A549 (cell line): ENCODE measurements around the gene GRPR. TPM values are rescaled to one million over a fixed set of nuclear protein-coding genes. Genes with fewer than 3 reads are reported as not detected.
A peak's percentile ranks its signal among the peaks of the same experiment; 100 is the strongest.

ENCODE experiments used
- ATAC-seq, 2 experiments: fragments of 200-7000 bp in 1 of 2; fragments of >200 bp in 1 of 2; cut with Nextera tagmentation in 1 of 2; cut with Tn5 transposase in 1 of 2; 3 replicates each; pipeline versions ENCODE4 v1.8.0 to v1.9.1; 2018 to 2020; ENCODE audit warnings: mild to moderate bottlenecking in 1 of 2, moderate library complexity in 1 of 2
- CTCF ChIA-PET: fragments of 300-600 bp; sonication (Branson Sonifier 250); formaldehyde crosslinking; extraction: SDS; loops from one replicate; lab custom pipeline; 2021; ENCODE audit warnings: antibody characterized with exemption, inconsistent platforms; lab: Yijun Ruan, JAX
- POLR2A ChIA-PET: fragments of 350-600 bp; formaldehyde crosslinking; extraction: SDS; loops from one replicate; lab custom pipeline; 2021; ENCODE audit warnings: antibody characterized with exemption, inconsistent platforms; lab: Yijun Ruan, JAX
- DNase-seq, 2 experiments: peaks; one replicate each; pipeline versions ENCODE4 v3.0.0 to v3.0.0-alpha.2; 2011 to 2016; ENCODE audit warnings: low read depth in 1 of 2, low spot score in 1 of 2
- FAIRE-seq: peaks from 2 replicates; lab custom pipeline; 2011; peaks lifted over from hg19 to GRCh38; lab: Jason Lieb, UNC
- H3K27ac ChIP-seq, 2 experiments: fragments of >200 bp; sonication (Bioruptor Twin); formaldehyde crosslinking; 3 replicates each; pipeline ENCODE4 v1.5.1; 2016 to 2017
- H3K4me1 ChIP-seq: fragments of >200 bp; sonication (Bioruptor Twin); formaldehyde crosslinking; 3 replicates; pipeline ENCODE4 v1.6.1; 2016
- H3K4me2 ChIP-seq: fragments of >200 bp; sonication (Bioruptor Twin); formaldehyde crosslinking; 3 replicates; pipeline ENCODE4 v1.6.1; 2016
- H3K4me3 ChIP-seq: fragments of >200 bp; sonication (Bioruptor Twin); formaldehyde crosslinking; 3 replicates; pipeline ENCODE4 v1.5.1; 2016
- H3K9me3 ChIP-seq: fragments of >200 bp; sonication (Bioruptor Twin); formaldehyde crosslinking; 3 replicates; pipeline ENCODE4 v1.6.1; 2016
- ATOH8 ChIP-seq: fragments of 250-450 bp; sonication (Bioruptor Pico); IDR thresholded peaks from 2 replicates; pipeline ENCODE4 v1.5.0; 2020; ENCODE audit warnings: low read depth, mild to moderate bottlenecking, moderate library complexity
- BCL3 ChIP-seq: fragments of >200 bp; sonication (Bioruptor Twin); formaldehyde crosslinking; IDR thresholded peaks from 3 replicates; pipeline ENCODE4 v1.6.1; 2016
- CBX2 ChIP-seq: fragments of 200-600 bp; sonication (generic); IDR thresholded peaks from 2 replicates; pipeline ENCODE4 v1.6.1; 2016; ENCODE audit warnings: low read depth, mild to moderate bottlenecking, borderline replicate concordance
- E2F6 ChIP-seq: IDR thresholded peaks from 2 replicates; pipeline ENCODE4 v1.6.1; 2012; ENCODE audit warnings: low read depth, borderline replicate concordance
- EHF ChIP-seq: fragments of 250-450 bp; sonication (Bioruptor Pico); IDR thresholded peaks from 2 replicates; pipeline ENCODE4 v1.5.0; 2020; ENCODE audit warnings: mild to moderate bottlenecking
- EP300 ChIP-seq, 2 experiments: fragments of >200 bp; sonication (Bioruptor Twin); formaldehyde crosslinking; IDR thresholded peaks; 2 replicates in 1 of 2; 3 replicates in 1 of 2; pipeline ENCODE4 v1.6.1; 2016 to 2017
- HDAC2 ChIP-seq: fragments of 200-600 bp; sonication (generic); IDR thresholded peaks from 2 replicates; pipeline ENCODE4 v1.6.1; 2016
- HOXB13 ChIP-seq: fragments of 250-450 bp; sonication (Bioruptor Pico); IDR thresholded peaks from 2 replicates; pipeline ENCODE4 v1.5.0; 2020; ENCODE audit warnings: low read depth, mild to moderate bottlenecking, moderate library complexity
- JUN ChIP-seq, 2 experiments: fragments of >200 bp; sonication (Bioruptor Twin); formaldehyde crosslinking; IDR thresholded peaks; 2 replicates in 1 of 2; 3 replicates in 1 of 2; pipeline ENCODE4 v1.6.1; 2016 to 2017
- JUNB ChIP-seq: fragments of >200 bp; sonication (Bioruptor Twin); formaldehyde crosslinking; IDR thresholded peaks from 2 replicates; pipeline ENCODE4 v1.6.1; 2016
- KDM5A ChIP-seq: fragments of 200-600 bp; sonication (generic); IDR thresholded peaks from 2 replicates; pipeline ENCODE4 v1.6.1; 2016; ENCODE audit warnings: antibody characterized with exemption, mild to moderate bottlenecking
- PHF8 ChIP-seq: fragments of 200-600 bp; sonication (generic); IDR thresholded peaks from 2 replicates; pipeline ENCODE4 v1.6.1; 2016; ENCODE audit warnings: low read depth, mild to moderate bottlenecking, antibody characterized with exemption, moderate library complexity, borderline replicate concordance
- POLR2A ChIP-seq: IDR thresholded peaks from 2 replicates; pipeline ENCODE4 v1.6.1; 2012; ENCODE audit warnings: mild to moderate bottlenecking, low read length
- POLR2AphosphoS2 ChIP-seq: conservative IDR thresholded peaks from 2 replicates; pipeline ENCODE4 v1.6.1; 2012; ENCODE audit warnings: low read length, improper control_type of control experiment, inconsistent platforms
- RAD21 ChIP-seq, 2 experiments: fragments of >200 bp in 1 of 2; sonication (Bioruptor Twin) in 1 of 2; formaldehyde crosslinking in 1 of 2; IDR thresholded peaks in 1 of 2; conservative IDR thresholded peaks in 1 of 2; 2 replicates in 1 of 2; 3 replicates in 1 of 2; pipeline ENCODE4 v1.6.1; 2012 to 2018; ENCODE audit warnings: inconsistent platforms in 1 of 2
- RARB ChIP-seq: fragments of 250-450 bp; sonication (Bioruptor Pico); IDR thresholded peaks from 2 replicates; pipeline ENCODE4 v1.8.0; 2021; ENCODE audit warnings: mild to moderate bottlenecking, moderate library complexity
- RNF2 ChIP-seq: fragments of 200-600 bp; sonication (generic); IDR thresholded peaks from 2 replicates; pipeline ENCODE4 v1.6.1; 2016; ENCODE audit warnings: low read depth, mild to moderate bottlenecking, antibody characterized with exemption, moderate library complexity, borderline replicate concordance
- TP53 ChIP-seq: fragments of 250-450 bp; sonication (Bioruptor Pico); IDR thresholded peaks from 2 replicates; pipeline ENCODE4 v1.5.0; 2021; ENCODE audit warnings: mild to moderate bottlenecking, moderate library complexity
- ZFP36 ChIP-seq: fragments of 450-650 bp; IDR thresholded peaks from 2 replicates; pipeline ENCODE4 v1.6.1; 2014; ENCODE audit warnings: borderline replicate concordance; ENCODE audit not compliant: partially characterized antibody
- ZSCAN20 ChIP-seq: fragments of 250-450 bp; sonication (Bioruptor Pico); IDR thresholded peaks from 2 replicates; pipeline ENCODE4 v1.8.0; 2022; ENCODE audit warnings: mild to moderate bottlenecking, moderate library complexity
- WGBS: methylation state at CpG from one replicate; pipeline ENCODE4 v1.1.6; 2017; ENCODE audit errors: missing lambda C conversion rate; 5-methylcytosine and 5-hydroxymethylcytosine counted together
- polyA plus RNA-seq, 4 experiments: library from polyadenylated mRNA; depleted of rRNA in 3 of 4; stranded (reverse); fragments of >200 nt; fragmentation: RNase III in 1 of 4; extraction: RNeasy Plus Mini Kit Qiagen cat#74134 plus additional on column Dnase treatment in 1 of 4; gene quantifications; 2 replicates in 3 of 4; 3 replicates in 1 of 4; pipeline ENCODE4 v1.2.3, GENCODE V29; 2011 to 2017

The GRPR gene
- polyA plus RNA-seq, 2 of the 4 experiments (the other 2 are of a cell fraction), result 0.04 to 0.06 TPM

- no peak for TF ChIP-seq EP300 (IDR thresholded peaks at IDR 0.05)
- TF ChIP-seq ATOH8 (CRISPR knock-in tag), result no peak
- TF ChIP-seq KDM5A, result no peak
- no peak for TF ChIP-seq ZSCAN20
- no peak for TF ChIP-seq PHF8
- TF ChIP-seq TP53 (CRISPR knock-in tag), result no peak
- no peak for TF ChIP-seq HDAC2
- TF ChIP-seq BCL3, result no peak
- TF ChIP-seq POLR2AphosphoS2, result no peak
- no peak for TF ChIP-seq JUN (IDR thresholded peaks at IDR 0.05)
- TF ChIP-seq ZFP36, result no peak
- TF ChIP-seq JUNB, result no peak
- TF ChIP-seq POLR2A, result no peak
- TF ChIP-seq CBX2, result no peak
- TF ChIP-seq RAD21 (conservative IDR thresholded peaks at IDR 0.05 in 1 of 2, IDR thresholded peaks at IDR 0.05 in 1 of 2), result no peak
- TF ChIP-seq RNF2, result no peak
- 62% methylated on average over 5 of the region's 5 CpGs for WGBS
- ChIA-PET POLR2A (no interaction called here), CTCF (interaction anchor here (0.8 to 1.4 kb wide), 3 partner anchors 9 to 32 kb away, joined by 3 to 5 read pairs (median 4); partner anchors contain the start of gene GRPR)
- ATAC-seq, result no peak
- H3K4me3 ChIP-seq, result no peak overlapping the region
- peak; percentile 32 for FAIRE-seq
- DNase-seq, result no peak
- no peaks in the 10 kb centered on the region for H3K9me3 ChIP-seq
- H3K4me2 ChIP-seq, result no peak overlapping the region
- H3K27ac ChIP-seq, result no peak overlapping the region
- no peaks in the 10 kb centered on the region; the same call in 2 of the 3 replicates for H3K4me1 ChIP-seq
Measured at GRCh38 chrX:16155581-16156096, 32.3 kb downstream of the GRPR start.

- peaks cover 9% of the 10 kb centered on the region for H3K4me1 ChIP-seq
- ChIA-PET CTCF (interaction anchor here (0.8 to 1.4 kb wide), 3 partner anchors 10 to 34 kb away, joined by 3 to 5 read pairs (median 4); partner anchors contain the start of gene GRPR), POLR2A (no interaction called here)
- 75% methylated on average over 5 of the region's 5 CpGs for WGBS
- FAIRE-seq (no peak), ATAC-seq (no peak), DNase-seq (no peak)
- TF ChIP-seq ZFP36 (no peak), ZSCAN20 (no peak), HOXB13 (CRISPR knock-in tag) (no peak), BCL3 (no peak), EHF (CRISPR knock-in tag) (no peak), RARB (CRISPR knock-in tag) (no peak), POLR2A (no peak), E2F6 (no peak)
- no peaks in the 10 kb centered on the region for H3K9me3 ChIP-seq
- no peak overlapping the region for H3K4me2 ChIP-seq
- no peak overlapping the region for H3K27ac ChIP-seq
- no peak overlapping the region for H3K4me3 ChIP-seq
Measured at GRCh38 chrX:16156692-16157331, 33.4 kb downstream of the GRPR start.
